ENCODE measurements around the gene POGLUT3. TPM values are rescaled to one million over a fixed set of nuclear protein-coding genes. Genes with fewer than 3 reads are reported as not detected.

The POGLUT3 gene, protein sequence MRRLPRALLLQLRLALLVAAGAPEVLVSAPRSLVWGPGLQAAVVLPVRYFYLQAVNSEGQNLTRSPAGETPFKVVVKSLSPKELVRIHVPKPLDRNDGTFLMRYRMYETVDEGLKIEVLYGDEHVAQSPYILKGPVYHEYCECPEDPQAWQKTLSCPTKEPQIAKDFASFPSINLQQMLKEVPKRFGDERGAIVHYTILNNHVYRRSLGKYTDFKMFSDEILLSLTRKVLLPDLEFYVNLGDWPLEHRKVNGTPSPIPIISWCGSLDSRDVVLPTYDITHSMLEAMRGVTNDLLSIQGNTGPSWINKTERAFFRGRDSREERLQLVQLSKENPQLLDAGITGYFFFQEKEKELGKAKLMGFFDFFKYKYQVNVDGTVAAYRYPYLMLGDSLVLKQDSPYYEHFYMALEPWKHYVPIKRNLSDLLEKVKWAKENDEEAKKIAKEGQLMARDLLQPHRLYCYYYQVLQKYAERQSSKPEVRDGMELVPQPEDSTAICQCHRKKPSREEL
- total RNA-seq, result 10 to 100 TPM; 17.7 to 36.4 (median 22.1) TPM

DNA sequence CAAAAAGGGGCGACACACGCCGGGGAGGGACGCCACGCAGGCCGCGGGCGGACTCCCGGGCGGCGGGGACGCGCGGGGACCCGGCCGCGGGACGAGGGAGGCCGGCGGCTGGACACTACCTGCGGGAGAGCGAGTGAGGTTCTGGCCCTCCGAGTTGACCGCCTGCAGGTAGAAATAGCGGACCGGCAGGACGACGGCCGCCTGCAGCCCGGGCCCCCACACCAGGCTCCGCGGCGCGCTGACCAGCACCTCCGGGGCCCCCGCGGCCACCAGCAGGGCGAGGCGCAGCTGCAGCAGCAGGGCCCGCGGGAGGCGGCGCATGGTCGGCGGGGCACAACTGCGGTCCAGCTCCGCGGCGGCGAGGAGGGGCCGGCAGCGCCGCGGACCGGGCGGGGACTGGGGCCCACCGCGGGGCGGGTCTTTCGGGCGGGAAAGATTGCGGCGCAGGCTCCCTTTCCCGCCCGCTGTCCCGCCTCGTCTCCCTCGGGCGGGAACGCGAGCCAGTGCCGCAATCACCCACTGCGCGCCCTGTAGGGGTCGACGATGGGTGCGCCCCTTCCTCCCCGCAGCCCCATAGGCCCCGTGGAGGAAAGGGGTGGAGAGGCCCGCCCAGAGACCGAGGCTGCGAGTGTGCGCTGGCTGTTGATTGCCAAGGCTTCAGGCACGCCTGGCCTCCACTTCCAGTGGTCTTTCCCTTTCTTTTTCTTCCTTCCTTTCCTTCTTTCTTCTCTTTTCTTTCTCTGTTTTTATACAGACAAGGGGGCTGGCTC, at the start of gene POGLUT3:
TSS of gene POGLUT3 (minus strand) at position 339 of the 770 bp plus-strand sequence. CDS start at position 321, 18 bp downstream.
- peak; percentile 66 for ATAC-seq (ENCODE audit: low FRiP score)
- TF ChIP-seq, protein P1, sequence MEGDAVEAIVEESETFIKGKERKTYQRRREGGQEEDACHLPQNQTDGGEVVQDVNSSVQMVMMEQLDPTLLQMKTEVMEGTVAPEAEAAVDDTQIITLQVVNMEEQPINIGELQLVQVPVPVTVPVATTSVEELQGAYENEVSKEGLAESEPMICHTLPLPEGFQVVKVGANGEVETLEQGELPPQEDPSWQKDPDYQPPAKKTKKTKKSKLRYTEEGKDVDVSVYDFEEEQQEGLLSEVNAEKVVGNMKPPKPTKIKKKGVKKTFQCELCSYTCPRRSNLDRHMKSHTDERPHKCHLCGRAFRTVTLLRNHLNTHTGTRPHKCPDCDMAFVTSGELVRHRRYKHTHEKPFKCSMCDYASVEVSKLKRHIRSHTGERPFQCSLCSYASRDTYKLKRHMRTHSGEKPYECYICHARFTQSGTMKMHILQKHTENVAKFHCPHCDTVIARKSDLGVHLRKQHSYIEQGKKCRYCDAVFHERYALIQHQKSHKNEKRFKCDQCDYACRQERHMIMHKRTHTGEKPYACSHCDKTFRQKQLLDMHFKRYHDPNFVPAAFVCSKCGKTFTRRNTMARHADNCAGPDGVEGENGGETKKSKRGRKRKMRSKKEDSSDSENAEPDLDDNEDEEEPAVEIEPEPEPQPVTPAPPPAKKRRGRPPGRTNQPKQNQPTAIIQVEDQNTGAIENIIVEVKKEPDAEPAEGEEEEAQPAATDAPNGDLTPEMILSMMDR (IDR thresholded peaks at IDR 0.05), result no peak
- no peak for DNase-seq (ENCODE audit: low spot score)

DNA sequence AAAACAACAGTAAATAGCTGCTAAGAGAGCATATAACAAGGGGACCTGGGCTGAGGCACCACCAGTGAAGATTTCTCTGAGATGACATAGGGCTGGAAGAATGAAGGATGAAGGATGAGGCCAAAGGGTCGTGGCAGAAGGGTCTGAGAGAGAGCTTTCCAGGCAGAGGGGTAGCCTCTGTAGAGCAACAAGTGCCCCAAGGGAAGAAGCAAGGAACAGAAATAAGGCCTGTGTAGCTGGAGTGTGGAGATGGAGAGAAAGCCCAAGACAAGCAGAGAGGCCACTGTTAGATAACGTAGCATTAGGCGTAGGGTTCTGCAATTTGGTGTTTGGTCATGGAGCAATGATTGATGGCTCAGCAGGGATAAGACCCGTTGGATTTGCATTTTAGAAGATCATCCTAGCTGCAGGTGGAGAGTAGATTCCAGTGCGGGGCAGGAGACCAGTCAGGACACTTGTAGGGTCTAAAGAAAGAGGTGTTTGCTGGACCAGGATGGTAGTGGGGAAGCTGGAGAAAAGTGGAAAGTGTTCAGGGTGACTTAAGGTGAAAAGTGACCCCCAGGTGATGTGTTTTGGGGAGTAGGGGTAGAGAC, 47.8 kb upstream of the POGLUT3 start:
- DNase-seq (ENCODE audit: low spot score) (no peak), ATAC-seq (ENCODE audit: low FRiP score) (no peak)
- TF ChIP-seq, protein P1 (IDR thresholded peaks at IDR 0.05), result no peak

DNA sequence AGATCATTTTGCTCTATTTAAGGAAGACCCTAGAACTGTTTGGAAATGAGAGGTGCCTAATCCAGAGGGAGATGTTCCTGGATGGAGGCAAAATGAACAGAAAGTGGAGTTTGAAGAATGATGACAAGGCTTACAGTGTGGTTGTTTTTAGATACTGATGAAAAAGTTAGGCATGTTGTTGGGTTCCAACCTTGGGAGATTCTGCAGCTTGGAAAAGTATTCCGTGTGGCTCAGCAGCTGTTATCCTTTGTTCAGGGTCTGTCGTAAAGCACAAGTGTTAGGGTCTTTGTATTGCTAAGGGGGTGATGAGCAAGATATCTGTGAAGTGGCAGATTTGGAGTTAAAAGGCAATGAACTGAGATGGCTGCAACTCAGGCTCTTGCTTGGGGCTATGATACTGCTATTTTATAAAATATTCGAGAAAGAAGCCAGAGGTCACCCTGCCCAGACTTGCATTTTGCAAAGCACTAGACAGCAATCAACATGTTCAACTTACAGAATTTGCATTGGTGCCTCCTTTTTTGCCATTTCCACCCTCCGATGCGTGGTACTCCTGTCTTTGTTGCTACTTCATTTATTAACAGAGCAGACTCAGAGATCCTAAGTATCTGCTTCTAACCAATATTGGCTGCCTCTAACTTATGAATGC, 45.3 kb upstream of the POGLUT3 start:
- TF ChIP-seq, protein P1 (IDR thresholded peaks at IDR 0.05), result no peak
- DNase-seq (ENCODE audit: low spot score) (no peak), ATAC-seq (ENCODE audit: low FRiP score) (no peak)

DNA sequence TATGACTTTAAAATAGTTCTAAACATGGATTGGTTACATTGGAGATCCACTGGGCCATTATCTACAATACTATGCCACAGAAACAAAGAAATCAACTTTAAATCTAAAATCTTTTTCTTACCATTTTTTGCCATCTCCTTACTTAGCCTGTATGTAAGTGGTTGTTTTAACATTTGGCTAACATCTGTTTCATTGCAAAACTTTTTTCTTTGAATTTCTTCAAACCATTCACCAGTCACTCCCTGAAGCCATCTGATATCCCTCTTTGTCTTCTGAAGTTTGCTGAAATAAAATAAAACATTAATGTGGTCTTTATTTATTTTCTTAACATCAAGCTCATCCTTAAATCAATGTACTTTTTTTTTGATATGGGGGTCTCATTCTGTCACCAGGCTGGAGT, 43.3 kb upstream of the POGLUT3 start:
- DNase-seq (ENCODE audit: low spot score) (no peak), ATAC-seq (ENCODE audit: low FRiP score) (no peak)
- TF ChIP-seq, protein P1 (IDR thresholded peaks at IDR 0.05), result no peak

DNA sequence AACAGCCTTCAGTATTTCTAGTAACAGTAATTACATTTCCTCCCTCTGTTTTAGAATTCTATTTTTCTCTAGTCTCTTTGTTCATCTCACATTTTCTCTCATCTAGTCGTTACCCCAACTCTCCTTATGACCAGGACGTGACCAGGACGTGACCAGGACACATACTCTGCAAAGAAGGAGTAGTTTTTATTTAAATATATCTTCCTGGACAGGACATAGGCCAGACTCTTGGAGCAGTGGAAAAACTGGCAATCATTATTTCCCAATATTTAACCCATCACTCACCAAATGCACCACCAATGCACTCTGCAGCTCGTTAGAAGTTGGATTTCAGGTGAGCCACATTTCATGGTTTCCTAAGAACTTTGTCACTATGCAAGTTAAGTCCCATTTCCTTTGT, 40.3 kb upstream of the POGLUT3 start:
- no peak for DNase-seq (ENCODE audit: low spot score)
- ATAC-seq (ENCODE audit: low FRiP score), result no peak
- TF ChIP-seq, protein P1 (IDR thresholded peaks at IDR 0.05), result no peak

DNA sequence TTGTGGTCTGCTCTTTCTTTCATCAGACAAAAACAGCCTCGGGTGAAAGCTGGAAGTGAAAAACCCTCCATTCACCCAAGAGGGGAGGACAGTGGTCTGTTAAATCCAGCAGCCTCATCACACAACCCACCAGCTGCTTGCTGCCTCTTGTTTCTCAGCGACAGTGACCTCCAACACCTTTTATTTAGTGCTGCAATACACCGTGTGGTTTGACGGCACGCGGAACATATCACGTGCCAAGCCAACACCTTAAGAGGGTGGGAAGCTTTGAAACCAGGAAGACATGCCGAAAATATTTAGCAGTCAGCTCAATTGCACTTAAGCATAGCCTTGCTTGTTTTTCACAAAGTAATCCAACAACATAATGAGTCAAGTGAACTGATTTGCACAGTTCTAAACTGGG, 39.8 kb upstream of the POGLUT3 start:
- ATAC-seq (ENCODE audit: low FRiP score), result peak; percentile 32
- no peak for DNase-seq (ENCODE audit: low spot score)

More for the DNA sequence above, 39.8 kb upstream of the POGLUT3 start:
- TF ChIP-seq, protein P1 (IDR thresholded peaks at IDR 0.05), result no peak

Measured in omental fat pad (tissue), 4 donors.